ENCODE data around the gene EXOC5.
"Not testable (repeated sequence)": the region's sequence is repeated elsewhere in the genome, so short reads cannot be mapped to it uniquely, and the experiment has no call there.

Gene EXOC5

GRCh38 chr14:57240115-57240514 is 28.6 kb downstream of the EXOC5 start:
- intact Hi-C loops (cut with micrococcal nuclease) = loop anchor here (5.0 kb wide), 1 partner anchor 37 kb away; no protein-coding TSS in a partner anchor
- H3K27ac Mint-ChIP-seq; H3K9me3 Mint-ChIP-seq; H3K4me1 Mint-ChIP-seq (ENCODE audit: low read depth); H3K27me3 Mint-ChIP-seq; H3K4me3 Mint-ChIP-seq: not testable (repeated sequence)
- H3K36me3 Mint-ChIP-seq (ENCODE audit: low read depth) = peaks cover 45% of the 10 kb centered on the region

- peaks cover 77% of the 10 kb centered on the region for H3K36me3 Mint-ChIP-seq (ENCODE audit: low read depth)
These were observed 36.7 kb downstream of the EXOC5 start for GRCh38 chr14:57232006-57232405.

GRCh38 chr14:57228320-57228719 is 40.4 kb downstream of the EXOC5 start:
- intact Hi-C loops (cut with micrococcal nuclease); H3K4me3 Mint-ChIP-seq; H3K9me3 Mint-ChIP-seq; H3K4me1 Mint-ChIP-seq (ENCODE audit: low read depth); H3K27ac Mint-ChIP-seq; H3K27me3 Mint-ChIP-seq: not testable (repeated sequence)
- peaks cover 89% of the 10 kb centered on the region for H3K36me3 Mint-ChIP-seq (ENCODE audit: low read depth)

More at GRCh38 chr14:57232006-57232405, 36.7 kb downstream of the EXOC5 start:
- Mint-ChIP-seq H3K27ac (no peak overlapping the region), H3K9me3 (peaks cover 7% of the 10 kb centered on the region), H3K4me3 (no peak overlapping the region), H3K4me1 (ENCODE audit: low read depth) (no peaks in the 10 kb centered on the region), H3K27me3 (no peaks in the 10 kb centered on the region)
- intact Hi-C loops (cut with micrococcal nuclease) = no loop called here

- Mint-ChIP-seq H3K27me3 (no peaks in the 10 kb centered on the region), H3K4me3 (no peak overlapping the region), H3K4me1 (ENCODE audit: low read depth) (no peaks in the 10 kb centered on the region), H3K36me3 (ENCODE audit: low read depth) (peaks cover 89% of the 10 kb centered on the region), H3K9me3 (peaks cover 7% of the 10 kb centered on the region), H3K27ac (no peak overlapping the region)
- intact Hi-C loops (cut with micrococcal nuclease) = no loop called here
These were observed 41.6 kb downstream of the EXOC5 start for GRCh38 chr14:57227083-57227482.

- Mint-ChIP-seq H3K27me3 (no peaks in the 10 kb centered on the region), H3K4me3 (no peak overlapping the region), H3K9me3 (no peaks in the 10 kb centered on the region), H3K36me3 (ENCODE audit: low read depth) (peaks cover 74% of the 10 kb centered on the region), H3K27ac (no peak overlapping the region), H3K4me1 (ENCODE audit: low read depth) (peaks cover 5% of the 10 kb centered on the region)
- intact Hi-C loops (cut with micrococcal nuclease) = loop anchor here (5.0 kb wide), 1 partner anchor 35 kb away; no protein-coding TSS in a partner anchor
These were observed 46.8 kb downstream of the EXOC5 start for GRCh38 chr14:57221931-57222330.

GRCh38 chr14:57212919-57213318 is 55.8 kb downstream of the EXOC5 start:
- no peaks in the 10 kb centered on the region for H3K9me3 Mint-ChIP-seq
- H3K4me3 Mint-ChIP-seq = no peak overlapping the region
- H3K27me3 Mint-ChIP-seq = no peaks in the 10 kb centered on the region
- peaks cover 85% of the 10 kb centered on the region for H3K36me3 Mint-ChIP-seq (ENCODE audit: low read depth)
- intact Hi-C loops (cut with micrococcal nuclease) = no loop called here
- no peaks in the 10 kb centered on the region for H3K4me1 Mint-ChIP-seq (ENCODE audit: low read depth)
- no peak overlapping the region for H3K27ac Mint-ChIP-seq

- intact Hi-C loops (cut with micrococcal nuclease) = no loop called here
- H3K27me3 Mint-ChIP-seq = no peaks in the 10 kb centered on the region
- H3K36me3 Mint-ChIP-seq (ENCODE audit: low read depth) = peaks cover 69% of the 10 kb centered on the region
- H3K27ac Mint-ChIP-seq = no peak overlapping the region
- H3K4me1 Mint-ChIP-seq (ENCODE audit: low read depth) = no peaks in the 10 kb centered on the region
- no peaks in the 10 kb centered on the region for H3K9me3 Mint-ChIP-seq
- H3K4me3 Mint-ChIP-seq = no peak overlapping the region
These were observed 59.1 kb downstream of the EXOC5 start for GRCh38 chr14:57209561-57209960.

- intact Hi-C loops (cut with micrococcal nuclease) = no loop called here
These were observed 62.8 kb downstream of the EXOC5 start for GRCh38 chr14:57205938-57206337.

GRCh38 chr14:57202672-57203071 is 66.0 kb downstream of the EXOC5 start:
- intact Hi-C loops (cut with micrococcal nuclease); H3K4me1 Mint-ChIP-seq (ENCODE audit: low read depth); H3K27ac Mint-ChIP-seq; H3K4me3 Mint-ChIP-seq; H3K27me3 Mint-ChIP-seq; H3K9me3 Mint-ChIP-seq: not testable (repeated sequence)
- peaks cover 14% of the 10 kb centered on the region for H3K36me3 Mint-ChIP-seq (ENCODE audit: low read depth)

More at GRCh38 chr14:57205938-57206337, 62.8 kb downstream of the EXOC5 start:
- no peak overlapping the region for H3K4me3 Mint-ChIP-seq
- no peaks in the 10 kb centered on the region for H3K4me1 Mint-ChIP-seq (ENCODE audit: low read depth)
- no peaks in the 10 kb centered on the region for H3K27me3 Mint-ChIP-seq
- no peak overlapping the region for H3K27ac Mint-ChIP-seq
- H3K9me3 Mint-ChIP-seq = no peaks in the 10 kb centered on the region
- H3K36me3 Mint-ChIP-seq (ENCODE audit: low read depth) = peaks cover 33% of the 10 kb centered on the region

- peaks cover 2% of the 10 kb centered on the region for H3K27me3 Mint-ChIP-seq
- no peaks in the 10 kb centered on the region for H3K9me3 Mint-ChIP-seq
- no peaks in the 10 kb centered on the region for H3K4me1 Mint-ChIP-seq (ENCODE audit: low read depth)
- no peak overlapping the region for H3K4me3 Mint-ChIP-seq
- no peak overlapping the region for H3K27ac Mint-ChIP-seq
- intact Hi-C loops (cut with micrococcal nuclease) = no loop called here
- no peaks in the 10 kb centered on the region for H3K36me3 Mint-ChIP-seq (ENCODE audit: low read depth)
These were observed 68.8 kb downstream of the EXOC5 start for GRCh38 chr14:57199921-57200320.

- Mint-ChIP-seq H3K9me3 (no peaks in the 10 kb centered on the region), H3K4me3 (no peak overlapping the region), H3K4me1 (ENCODE audit: low read depth) (no peaks in the 10 kb centered on the region), H3K27me3 (peaks cover 9% of the 10 kb centered on the region), H3K27ac (no peak overlapping the region), H3K36me3 (ENCODE audit: low read depth) (no peaks in the 10 kb centered on the region)
- intact Hi-C loops (cut with micrococcal nuclease) = no loop called here
These were observed 79.6 kb downstream of the EXOC5 start for GRCh38 chr14:57189070-57189469.

GRCh38 chr14:57182760-57183503 is 85.8 kb downstream of the EXOC5 start:
- intact Hi-C loops (cut with micrococcal nuclease) = no loop called here
- Mint-ChIP-seq H3K27ac (no peak overlapping the region), H3K27me3 (peaks cover 14% of the 10 kb centered on the region), H3K4me3 (no peak overlapping the region), H3K36me3 (ENCODE audit: low read depth) (no peaks in the 10 kb centered on the region), H3K4me1 (ENCODE audit: low read depth) (no peaks in the 10 kb centered on the region), H3K9me3 (no peaks in the 10 kb centered on the region)

- intact Hi-C loops (cut with micrococcal nuclease) = no loop called here
- Mint-ChIP-seq H3K4me1 (ENCODE audit: low read depth) (no peaks in the 10 kb centered on the region), H3K27me3 (peaks cover 11% of the 10 kb centered on the region), H3K36me3 (ENCODE audit: low read depth) (no peaks in the 10 kb centered on the region), H3K4me3 (no peak overlapping the region), H3K27ac (no peak overlapping the region), H3K9me3 (no peaks in the 10 kb centered on the region)
These were observed 89.4 kb downstream of the EXOC5 start for GRCh38 chr14:57179273-57179672.

GRCh38 chr14:57174466-57174865 is 94.2 kb downstream of the EXOC5 start:
- intact Hi-C loops (cut with micrococcal nuclease) = no loop called here
- Mint-ChIP-seq H3K9me3 (no peaks in the 10 kb centered on the region), H3K4me1 (ENCODE audit: low read depth) (no peaks in the 10 kb centered on the region), H3K36me3 (ENCODE audit: low read depth) (no peaks in the 10 kb centered on the region), H3K27ac (no peak overlapping the region), H3K4me3 (no peak overlapping the region), H3K27me3 (peaks cover 9% of the 10 kb centered on the region)

- Mint-ChIP-seq H3K4me1 (ENCODE audit: low read depth) (no peaks in the 10 kb centered on the region), H3K4me3 (no peak overlapping the region), H3K9me3 (no peaks in the 10 kb centered on the region), H3K27me3 (peaks cover 5% of the 10 kb centered on the region), H3K36me3 (ENCODE audit: low read depth) (no peaks in the 10 kb centered on the region), H3K27ac (no peak overlapping the region)
- intact Hi-C loops (cut with micrococcal nuclease) = no loop called here
These were observed 96.8 kb downstream of the EXOC5 start for GRCh38 chr14:57171903-57172302.
